SU-DHL-6 (cell line): Measurements from ENCODE around the gene MESD.

Source experiments
- H2AFZ ChIP-seq: fragments of 200-600 bp; sonication (generic); 2 replicates; pipeline ENCODE4 v1.6.1; 2014; ENCODE audit warnings: low read depth, mild to moderate bottlenecking, moderate library complexity, mixed read lengths, antibody characterized with exemption, low read length; ENCODE audit not compliant: severe bottlenecking
- H3F3A ChIP-seq: fragments of 200-600 bp; shearing (Covaris generic); 2 replicates; pipeline ENCODE4 v1.6.0; 2016; ENCODE audit warnings: antibody characterized with exemption, mild to moderate bottlenecking; ENCODE audit not compliant: insufficient read depth
- H3K27ac ChIP-seq: fragments of 200-600 bp; sonication (generic); 2 replicates; pipeline ENCODE4 v1.5.1; 2016; ENCODE audit warnings: low read depth, mild to moderate bottlenecking, low read length, moderate library complexity, mixed read lengths
- H3K27me3 ChIP-seq: fragments of 200-600 bp; sonication (generic), shearing (Covaris generic); 2 replicates; pipeline ENCODE4 v1.6.0; 2014; ENCODE audit warnings: mild to moderate bottlenecking, low read length
- H3K36me3 ChIP-seq: fragments of 200-600 bp; sonication (generic); 2 replicates; pipeline ENCODE4 v1.6.1; 2014; ENCODE audit warnings: mild to moderate bottlenecking, low read length, mixed read lengths
- H3K4me2 ChIP-seq: fragments of 300-600, 200-600 bp; shearing (Covaris generic), sonication (generic); 2 replicates; pipeline ENCODE4 v1.6.0; 2014; ENCODE audit warnings: low read length, low read depth, mild to moderate bottlenecking; ENCODE audit not compliant: poor library complexity, severe bottlenecking
- H3K4me3 ChIP-seq: fragments of 200-600 bp; sonication (generic); 2 replicates; pipeline ENCODE4 v1.5.1; 2014; ENCODE audit warnings: antibody characterized with exemption, low read length, mild to moderate bottlenecking, mixed read lengths; ENCODE audit not compliant: insufficient read depth, poor library complexity, severe bottlenecking
- H3K79me2 ChIP-seq: fragments of 200-600 bp; sonication (generic); 2 replicates; pipeline ENCODE4 v1.6.1; 2014; ENCODE audit warnings: mild to moderate bottlenecking, low read length, moderate library complexity; ENCODE audit not compliant: insufficient read depth
- H3K9ac ChIP-seq: fragments of 200-600 bp; sonication (generic); 2 replicates; pipeline ENCODE4 v1.7.0; 2014; ENCODE audit warnings: mild to moderate bottlenecking, low read length
- H3K9me2 ChIP-seq: fragments of 200-600 bp; sonication (generic); replicated peaks from 2 replicates; pipeline ENCODE4 v1.6.1; 2014; ENCODE audit warnings: low read length; ENCODE audit not compliant: insufficient read depth
- H3K9me3 ChIP-seq: fragments of 200-600 bp; sonication (generic); 2 replicates; pipeline ENCODE4 v1.6.1; 2014; ENCODE audit warnings: low read length, mixed read lengths; ENCODE audit not compliant: insufficient read depth
- H4K20me1 ChIP-seq: fragments of 200-600 bp; sonication (generic); 2 replicates; pipeline ENCODE4 v1.6.1; 2014; ENCODE audit warnings: low read depth, mild to moderate bottlenecking, antibody characterized with exemption, low read length, moderate library complexity, mixed read lengths
- EZH2phosphoT487 ChIP-seq: fragments of 200-600 bp; sonication (generic), shearing (Covaris generic); conservative IDR thresholded peaks from 2 replicates; pipeline ENCODE4 v1.6.1; 2018; ENCODE audit warnings: mild to moderate bottlenecking, antibody characterized with exemption, low read length, moderate library complexity, mixed read lengths
- TF ChIP-seq, protein P1 (sequence below): fragments of 200-600 bp; sonication (generic); IDR thresholded peaks from one replicate; pipeline ENCODE4 v1.5.1; 2017; ENCODE audit warnings: antibody characterized with exemption, mild to moderate bottlenecking, low read length, moderate library complexity; ENCODE audit not compliant: insufficient read depth, poor library complexity, severe bottlenecking

MESD gene

GRCh38 chr15:80979538-80980200, 9.9 kb downstream of the MESD start:
- Histone ChIP-seq H3K9ac (no peak overlapping the region), H3K9me3 (no peaks in the 10 kb centered on the region), H4K20me1 (no peaks in the 10 kb centered on the region), H2AFZ (no peak overlapping the region), H3K27ac (no peak overlapping the region), H3F3A (no peaks in the 10 kb centered on the region; the same call in 1 of the 2 replicates), H3K4me2 (no peak overlapping the region), H3K79me2 (peaks cover 22% of the 10 kb centered on the region), H3K27me3 (no peaks in the 10 kb centered on the region), H3K9me2 (no peaks in the 10 kb centered on the region), H3K36me3 (peaks cover 10% of the 10 kb centered on the region; the same call in 1 of the 2 replicates), H3K4me3 (no peak overlapping the region)
- TF ChIP-seq, protein P1, sequence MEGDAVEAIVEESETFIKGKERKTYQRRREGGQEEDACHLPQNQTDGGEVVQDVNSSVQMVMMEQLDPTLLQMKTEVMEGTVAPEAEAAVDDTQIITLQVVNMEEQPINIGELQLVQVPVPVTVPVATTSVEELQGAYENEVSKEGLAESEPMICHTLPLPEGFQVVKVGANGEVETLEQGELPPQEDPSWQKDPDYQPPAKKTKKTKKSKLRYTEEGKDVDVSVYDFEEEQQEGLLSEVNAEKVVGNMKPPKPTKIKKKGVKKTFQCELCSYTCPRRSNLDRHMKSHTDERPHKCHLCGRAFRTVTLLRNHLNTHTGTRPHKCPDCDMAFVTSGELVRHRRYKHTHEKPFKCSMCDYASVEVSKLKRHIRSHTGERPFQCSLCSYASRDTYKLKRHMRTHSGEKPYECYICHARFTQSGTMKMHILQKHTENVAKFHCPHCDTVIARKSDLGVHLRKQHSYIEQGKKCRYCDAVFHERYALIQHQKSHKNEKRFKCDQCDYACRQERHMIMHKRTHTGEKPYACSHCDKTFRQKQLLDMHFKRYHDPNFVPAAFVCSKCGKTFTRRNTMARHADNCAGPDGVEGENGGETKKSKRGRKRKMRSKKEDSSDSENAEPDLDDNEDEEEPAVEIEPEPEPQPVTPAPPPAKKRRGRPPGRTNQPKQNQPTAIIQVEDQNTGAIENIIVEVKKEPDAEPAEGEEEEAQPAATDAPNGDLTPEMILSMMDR: no peak

DNA sequence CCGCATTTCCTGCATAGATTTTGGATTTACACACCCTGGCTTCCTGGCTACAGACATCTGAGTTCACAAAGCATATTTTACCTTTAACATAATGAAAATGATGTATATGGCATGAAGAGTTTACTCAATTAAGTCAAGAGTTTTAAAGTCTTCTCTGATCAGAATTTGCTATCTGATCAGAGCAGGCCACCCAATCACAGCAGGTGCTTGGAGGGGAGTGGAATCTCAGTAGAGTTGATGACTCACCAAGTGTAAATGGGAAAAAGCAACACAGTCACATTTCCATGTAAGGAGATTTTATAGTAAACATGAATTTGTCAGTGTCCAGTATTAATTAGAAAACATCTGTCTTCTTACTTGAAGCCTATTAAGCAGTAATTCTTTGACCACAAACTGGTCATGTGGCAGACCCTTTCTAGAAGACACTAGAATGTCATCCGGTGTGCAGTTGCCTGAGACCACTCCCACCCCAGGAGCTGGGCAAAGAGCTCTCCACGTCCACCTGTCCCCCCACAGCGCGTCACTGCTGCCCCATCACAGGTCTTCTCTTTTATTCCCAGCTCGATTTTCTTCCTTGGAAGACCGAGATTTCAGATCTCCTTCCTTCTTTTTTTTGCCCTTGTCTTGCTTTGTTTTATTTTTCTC, 10.8 kb downstream of the MESD start:
- Histone ChIP-seq H3K4me2 (no peak overlapping the region), H3F3A (no peaks in the 10 kb centered on the region; the same call in 1 of the 2 replicates), H3K9ac (no peak overlapping the region), H3K27me3 (no peaks in the 10 kb centered on the region), H3K9me2 (no peaks in the 10 kb centered on the region), H3K36me3 (peaks cover 10% of the 10 kb centered on the region; the same call in 1 of the 2 replicates), H3K4me3 (no peak overlapping the region), H2AFZ (no peak overlapping the region), H4K20me1 (no peaks in the 10 kb centered on the region), H3K9me3 (no peaks in the 10 kb centered on the region), H3K27ac (no peak overlapping the region), H3K79me2 (peaks cover 15% of the 10 kb centered on the region)
- TF ChIP-seq, protein P1: no peak
- no peak for TF ChIP-seq EZH2phosphoT487

DNA sequence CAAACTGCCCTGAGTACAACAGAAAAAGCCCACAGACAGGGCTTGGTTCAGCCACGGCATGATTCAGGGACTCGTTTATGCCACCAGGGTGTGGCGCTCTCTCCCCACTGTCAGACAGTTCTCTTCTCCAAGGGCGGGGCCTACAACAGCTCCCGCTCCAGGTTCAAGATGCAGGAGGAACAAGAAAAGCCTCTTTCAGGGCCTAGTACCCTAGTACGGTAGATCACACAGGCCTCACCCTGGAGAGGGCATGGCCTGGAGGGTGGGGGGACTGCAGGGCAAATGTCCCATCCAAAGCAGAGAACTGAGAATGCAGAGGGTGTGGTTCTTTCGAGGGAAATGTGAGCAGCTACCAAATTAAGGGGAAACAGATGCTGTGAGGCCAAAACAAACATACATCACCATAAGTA, 12.0 kb downstream of the MESD start:
- Histone ChIP-seq H3K27me3 (no peaks in the 10 kb centered on the region), H4K20me1 (no peaks in the 10 kb centered on the region), H3K79me2 (peaks cover 7% of the 10 kb centered on the region; the same call in 1 of the 2 replicates), H3K9ac (no peak overlapping the region), H3K9me3 (no peaks in the 10 kb centered on the region), H3K27ac (no peak overlapping the region), H2AFZ (no peak overlapping the region), H3K36me3 (peaks cover 10% of the 10 kb centered on the region; the same call in 1 of the 2 replicates), H3K9me2 (no peaks in the 10 kb centered on the region), H3K4me2 (no peak overlapping the region), H3F3A (no peaks in the 10 kb centered on the region; the same call in 1 of the 2 replicates), H3K4me3 (no peak overlapping the region)
- TF ChIP-seq EZH2phosphoT487: no peak
- TF ChIP-seq, protein P1: no peak
